ENCODE data around the gene SRGAP1.

Gene SRGAP1

GRCh38 chr12:63930971-63931370 lies 86.5 kb downstream of the SRGAP1 start:
- H3K9me3 ChIP-seq (ENCODE audit: insufficient read depth, low read length, severe bottlenecking) = no peaks in the 10 kb centered on the region
- no peaks in the 10 kb centered on the region for H3K36me3 ChIP-seq (ENCODE audit: insufficient read depth, low read length)
- no peaks in the 10 kb centered on the region for H3K4me1 ChIP-seq (ENCODE audit: insufficient read depth, low read length)
- no peak overlapping the region for H3K4me2 ChIP-seq (ENCODE audit: insufficient read depth, low read length)
- H3K27me3 ChIP-seq (ENCODE audit: insufficient read depth, low read length, poor library complexity) = peaks cover 3% of the 10 kb centered on the region
- no peak overlapping the region for H2AFZ ChIP-seq (ENCODE audit: low read depth, low read length)
- no peak for TF ChIP-seq EZH2 (IDR thresholded peaks at IDR 0.05; ENCODE audit: borderline replicate concordance, low read depth, low read length, severe bottlenecking)
- no peak for TF ChIP-seq CTCF (IDR thresholded peaks at IDR 0.05; ENCODE audit: borderline replicate concordance, extremely low read depth, low read length, poor library complexity, severe bottlenecking)
- no peaks in the 10 kb centered on the region for H3K79me2 ChIP-seq (ENCODE audit: insufficient read depth, low read length)
- H3K9ac ChIP-seq (ENCODE audit: low read depth, low read length) = no peak overlapping the region
- H3K4me3 ChIP-seq (ENCODE audit: low read depth in 1 of 2, low read length in 2 of 2) = no peak overlapping the region
- ATAC-seq (ENCODE audit: insufficient read depth, low read depth) (no peak), DNase-seq (no peak)
- no peaks in the 10 kb centered on the region for H4K20me1 ChIP-seq (ENCODE audit: insufficient read depth, low read length)
- H3K27ac ChIP-seq (ENCODE audit: low read length) = no peak overlapping the region

- H3K4me1 ChIP-seq (ENCODE audit: insufficient read depth, low read length) = no peaks in the 10 kb centered on the region
- H2AFZ ChIP-seq (ENCODE audit: low read depth, low read length) = no peak overlapping the region
- no peak overlapping the region for H3K27ac ChIP-seq (ENCODE audit: low read length)
- H3K9me3 ChIP-seq (ENCODE audit: insufficient read depth, low read length, severe bottlenecking) = no peaks in the 10 kb centered on the region
- no peak overlapping the region for H3K4me3 ChIP-seq (ENCODE audit: low read depth in 1 of 2, low read length in 2 of 2)
- no peak overlapping the region for H3K9ac ChIP-seq (ENCODE audit: low read depth, low read length)
- DNase-seq (no peak), ATAC-seq (ENCODE audit: insufficient read depth, low read depth) (no peak)
- H3K27me3 ChIP-seq (ENCODE audit: insufficient read depth, low read length, poor library complexity) = peaks cover 3% of the 10 kb centered on the region
- no peaks in the 10 kb centered on the region for H4K20me1 ChIP-seq (ENCODE audit: insufficient read depth, low read length)
- H3K36me3 ChIP-seq (ENCODE audit: insufficient read depth, low read length) = no peaks in the 10 kb centered on the region
- H3K79me2 ChIP-seq (ENCODE audit: insufficient read depth, low read length) = no peaks in the 10 kb centered on the region
- H3K4me2 ChIP-seq (ENCODE audit: insufficient read depth, low read length) = no peak overlapping the region
- TF ChIP-seq CTCF (IDR thresholded peaks at IDR 0.05; ENCODE audit: borderline replicate concordance, extremely low read depth, low read length, poor library complexity, severe bottlenecking) (no peak), EZH2 (IDR thresholded peaks at IDR 0.05; ENCODE audit: borderline replicate concordance, low read depth, low read length, severe bottlenecking) (no peak)
Observed at GRCh38 chr12:63931703-63932102, 87.2 kb downstream of the SRGAP1 start.

GRCh38 chr12:63934936-63935335 lies 90.4 kb downstream of the SRGAP1 start:
- no peaks in the 10 kb centered on the region for H3K79me2 ChIP-seq (ENCODE audit: insufficient read depth, low read length)
- no peak overlapping the region for H2AFZ ChIP-seq (ENCODE audit: low read depth, low read length)
- no peaks in the 10 kb centered on the region for H3K9me3 ChIP-seq (ENCODE audit: insufficient read depth, low read length, severe bottlenecking)
- H3K4me3 ChIP-seq (ENCODE audit: low read depth in 1 of 2, low read length in 2 of 2) = no peak overlapping the region
- TF ChIP-seq CTCF (IDR thresholded peaks at IDR 0.05; ENCODE audit: borderline replicate concordance, extremely low read depth, low read length, poor library complexity, severe bottlenecking) (no peak), EZH2 (IDR thresholded peaks at IDR 0.05; ENCODE audit: borderline replicate concordance, low read depth, low read length, severe bottlenecking) (no peak)
- no peak overlapping the region for H3K9ac ChIP-seq (ENCODE audit: low read depth, low read length)
- no peaks in the 10 kb centered on the region for H4K20me1 ChIP-seq (ENCODE audit: insufficient read depth, low read length)
- H3K36me3 ChIP-seq (ENCODE audit: insufficient read depth, low read length) = no peaks in the 10 kb centered on the region
- no peak overlapping the region for H3K4me2 ChIP-seq (ENCODE audit: insufficient read depth, low read length)
- peaks cover 3% of the 10 kb centered on the region for H3K27me3 ChIP-seq (ENCODE audit: insufficient read depth, low read length, poor library complexity)
- ATAC-seq (ENCODE audit: insufficient read depth, low read depth) (no peak), DNase-seq (no peak)
- H3K27ac ChIP-seq (ENCODE audit: low read length) = no peak overlapping the region
- H3K4me1 ChIP-seq (ENCODE audit: insufficient read depth, low read length) = no peaks in the 10 kb centered on the region

- no peak overlapping the region for H3K27ac ChIP-seq (ENCODE audit: low read length)
- H3K36me3 ChIP-seq (ENCODE audit: insufficient read depth, low read length) = no peaks in the 10 kb centered on the region
- no peaks in the 10 kb centered on the region for H3K9me3 ChIP-seq (ENCODE audit: insufficient read depth, low read length, severe bottlenecking)
- H3K4me1 ChIP-seq (ENCODE audit: insufficient read depth, low read length) = no peaks in the 10 kb centered on the region
- H2AFZ ChIP-seq (ENCODE audit: low read depth, low read length) = no peak overlapping the region
- DNase-seq = no peak
- H3K27me3 ChIP-seq (ENCODE audit: insufficient read depth, low read length, poor library complexity) = peaks cover 3% of the 10 kb centered on the region
- ATAC-seq (ENCODE audit: insufficient read depth, low read depth) = no peak
- no peak overlapping the region for H3K9ac ChIP-seq (ENCODE audit: low read depth, low read length)
- no peaks in the 10 kb centered on the region for H3K79me2 ChIP-seq (ENCODE audit: insufficient read depth, low read length)
- H4K20me1 ChIP-seq (ENCODE audit: insufficient read depth, low read length) = no peaks in the 10 kb centered on the region
- TF ChIP-seq CTCF (IDR thresholded peaks at IDR 0.05; ENCODE audit: borderline replicate concordance, extremely low read depth, low read length, poor library complexity, severe bottlenecking) = no peak
- no peak for TF ChIP-seq EZH2 (IDR thresholded peaks at IDR 0.05; ENCODE audit: borderline replicate concordance, low read depth, low read length, severe bottlenecking)
- no peak overlapping the region for H3K4me2 ChIP-seq (ENCODE audit: insufficient read depth, low read length)
- H3K4me3 ChIP-seq (ENCODE audit: low read depth in 1 of 2, low read length in 2 of 2) = no peak overlapping the region
Observed at GRCh38 chr12:63935361-63935760, 90.9 kb downstream of the SRGAP1 start.

Data from DND-41 (cell line).